SU-DHL-6 (cell line): Measurements from ENCODE around the gene SLC26A2.

Experiments
- CTCF ChIP-seq: fragments of 200-600 bp; sonication (generic); IDR thresholded peaks from one replicate; pipeline ENCODE4 v1.5.1; 2017; ENCODE audit warnings: antibody characterized with exemption, mild to moderate bottlenecking, low read length, moderate library complexity; ENCODE audit not compliant: insufficient read depth, poor library complexity, severe bottlenecking
- EZH2phosphoT487 ChIP-seq: fragments of 200-600 bp; sonication (generic), shearing (Covaris generic); conservative IDR thresholded peaks from 2 replicates; pipeline ENCODE4 v1.6.1; 2018; ENCODE audit warnings: mild to moderate bottlenecking, antibody characterized with exemption, low read length, moderate library complexity, mixed read lengths

GRCh38 chr5:149946118-149946517 lies 14.4 kb upstream of the SLC26A2 start:
- TF ChIP-seq CTCF = no peak
- TF ChIP-seq EZH2phosphoT487 = no peak
